ENCODE data around the gene MPC1L. TPM values are rescaled to one million over a fixed set of nuclear protein-coding genes. Genes with fewer than 3 reads are reported as not detected.
A peak's percentile ranks its signal among the peaks of the same experiment; 100 is the strongest.

Gene MPC1L
- total RNA-seq, 2 experiments from 2014 or later: not detected

DNA sequence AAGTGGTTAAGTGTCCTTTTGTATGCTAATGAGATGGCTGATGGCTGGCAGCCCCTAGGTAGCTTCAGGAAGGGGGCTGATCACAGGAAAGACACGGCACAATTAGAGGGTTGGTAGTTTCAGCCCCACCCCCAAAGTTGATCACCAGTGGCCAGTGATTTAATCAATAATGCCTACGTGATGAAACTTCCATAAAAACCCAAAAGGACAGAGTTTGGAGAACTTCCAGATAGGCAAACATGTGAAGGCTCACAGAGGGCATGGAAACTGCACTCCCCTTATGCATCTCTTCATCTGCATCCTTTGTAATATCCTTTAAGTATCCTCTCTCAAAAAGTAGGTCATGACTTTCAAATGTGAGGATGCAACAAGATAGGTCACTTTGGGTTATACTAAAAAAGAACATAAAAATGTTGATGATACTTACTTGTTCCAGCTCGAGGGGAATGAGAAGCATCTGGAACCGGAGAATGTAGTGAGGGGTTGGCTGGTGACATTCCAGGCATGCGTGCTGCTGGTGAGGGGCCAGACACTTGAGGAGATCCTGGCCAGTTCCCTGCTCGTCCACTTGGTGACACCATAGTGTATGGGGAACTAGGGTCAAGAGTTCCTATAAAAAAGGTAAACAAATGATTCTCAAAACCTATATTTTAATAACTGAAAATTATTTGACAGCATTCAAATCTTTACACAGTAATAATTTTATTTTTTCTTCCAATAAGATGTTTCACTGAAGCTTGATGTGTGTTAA, 40.8 kb downstream of the MPC1L start:
- ChIA-PET CTCF (interaction anchor here (0.8 to 1.0 kb wide), 2 partner anchors 12 to 130 kb away, joined by 3 to 4 read pairs; no protein-coding TSS in a partner anchor), POLR2A (interaction anchor here (0.5 kb wide), 1 partner anchor 30 kb away, joined by 3 read pairs; no protein-coding TSS in a partner anchor)
- Mint-ChIP-seq H3K4me3 (no peak overlapping the region), H3K4me1 (ENCODE audit: low read depth) (peaks cover 11% of the 10 kb centered on the region), H3K9me3 (no peaks in the 10 kb centered on the region), H3K27ac (peak overlapping the region; percentile 45), H3K36me3 (ENCODE audit: low read depth) (peaks cover 10% of the 10 kb centered on the region), H3K27me3 (no peaks in the 10 kb centered on the region)
- no peak for DNase-seq
- intact Hi-C loops (cut with micrococcal nuclease): no loop called here
- ATAC-seq: no peak
- TF ChIP-seq, protein P1, sequence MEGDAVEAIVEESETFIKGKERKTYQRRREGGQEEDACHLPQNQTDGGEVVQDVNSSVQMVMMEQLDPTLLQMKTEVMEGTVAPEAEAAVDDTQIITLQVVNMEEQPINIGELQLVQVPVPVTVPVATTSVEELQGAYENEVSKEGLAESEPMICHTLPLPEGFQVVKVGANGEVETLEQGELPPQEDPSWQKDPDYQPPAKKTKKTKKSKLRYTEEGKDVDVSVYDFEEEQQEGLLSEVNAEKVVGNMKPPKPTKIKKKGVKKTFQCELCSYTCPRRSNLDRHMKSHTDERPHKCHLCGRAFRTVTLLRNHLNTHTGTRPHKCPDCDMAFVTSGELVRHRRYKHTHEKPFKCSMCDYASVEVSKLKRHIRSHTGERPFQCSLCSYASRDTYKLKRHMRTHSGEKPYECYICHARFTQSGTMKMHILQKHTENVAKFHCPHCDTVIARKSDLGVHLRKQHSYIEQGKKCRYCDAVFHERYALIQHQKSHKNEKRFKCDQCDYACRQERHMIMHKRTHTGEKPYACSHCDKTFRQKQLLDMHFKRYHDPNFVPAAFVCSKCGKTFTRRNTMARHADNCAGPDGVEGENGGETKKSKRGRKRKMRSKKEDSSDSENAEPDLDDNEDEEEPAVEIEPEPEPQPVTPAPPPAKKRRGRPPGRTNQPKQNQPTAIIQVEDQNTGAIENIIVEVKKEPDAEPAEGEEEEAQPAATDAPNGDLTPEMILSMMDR (IDR thresholded peaks at IDR 0.05): no peak

- no peak overlapping the region for H3K4me3 Mint-ChIP-seq
- intact Hi-C loops (cut with micrococcal nuclease): no loop called here
- no peak for ATAC-seq
- peaks cover 11% of the 10 kb centered on the region for H3K36me3 Mint-ChIP-seq (ENCODE audit: low read depth)
- ChIA-PET POLR2A (no interaction called here), CTCF (interaction anchor here (0.7 kb wide), 1 partner anchor 13 kb away, joined by 3 read pairs; no protein-coding TSS in a partner anchor)
- TF ChIP-seq, protein P1 (IDR thresholded peaks at IDR 0.05): no peak
- no peaks in the 10 kb centered on the region for H3K27me3 Mint-ChIP-seq
- H3K27ac Mint-ChIP-seq: no peak overlapping the region
- H3K4me1 Mint-ChIP-seq (ENCODE audit: low read depth): no peaks in the 10 kb centered on the region
- no peak for DNase-seq
- H3K9me3 Mint-ChIP-seq: no peaks in the 10 kb centered on the region
Observed at GRCh38 chrX:40671126-40671525, 47.9 kb downstream of the MPC1L start.

Other genes with a start within 250 kb of the MPC1L start
- 10 to 100 TPM; 42.9 to 45.5 TPM for gene ATP6AP2, start 42.5 kb upstream of the MPC1L start, total RNA-seq
- gene CXorf38, start 24.1 kb downstream of the MPC1L start, total RNA-seq: 10 to 100 TPM; 21.2 to 22.5 TPM
- gene MED14, start 112.1 kb downstream of the MPC1L start, total RNA-seq: 10 to 100 TPM; 37.1 to 39.9 TPM

All from activated CD8-positive, alpha-beta T cell treated with anti-CD3 and anti-CD28 coated beads for 36 hours (primary cell).